Panc1 (cell line): Measurements from ENCODE around the gene TFCP2L1. TPM values are rescaled to one million over a fixed set of nuclear protein-coding genes. Genes with fewer than 3 reads are reported as not detected.

Experiments used
- ATAC-seq: fragments of 200-7000 bp; cut with Tn5 transposase; 2 replicates; pipeline ENCODE4 v1.9.1; 2020; ENCODE audit warnings: mild to moderate bottlenecking, moderate library complexity
- BruUV-seq: library from RNA; stranded (reverse); fragments of 400-500 nt; replicated peaks from 2 replicates; lab custom pipeline; 2021; lab: Mats Ljungman, UMichigan
- CTCF ChIA-PET: fragments of 300-600 bp; sonication (Branson Sonifier 250); formaldehyde crosslinking; loops from one replicate; lab custom pipeline; 2022; ENCODE audit warnings: antibody characterized with exemption; lab: Charles Lee
- POLR2A ChIA-PET: fragments of 300-600 bp; sonication (Branson Sonifier 250); formaldehyde crosslinking; loops from one replicate; lab custom pipeline; 2022; ENCODE audit warnings: antibody characterized with exemption; lab: Charles Lee
- DNase-seq: peaks from one replicate; pipeline ENCODE4 v3.0.0-alpha.2; 2010; ENCODE audit warnings: low read depth, low spot score
- H3K27ac ChIP-seq: 2 replicates; pipeline ENCODE4 v1.5.1; 2011; ENCODE audit warnings: mild to moderate bottlenecking, low read length, inconsistent platforms
- H3K27me3 ChIP-seq: fragments of 200-500 bp; sonication (Bioruptor generic); 2 replicates; pipeline ENCODE4 v1.6.0; 2014; ENCODE audit warnings: low read length, inconsistent platforms; ENCODE audit not compliant: control insufficient read depth, insufficient read depth
- H3K36me3 ChIP-seq: fragments of 200-500 bp; sonication (Bioruptor generic); 2 replicates; pipeline ENCODE4 v1.5.1; 2014; ENCODE audit warnings: inconsistent platforms, mild to moderate bottlenecking, low read length, moderate library complexity; ENCODE audit not compliant: control insufficient read depth, insufficient read depth
- H3K4me1 ChIP-seq: 2 replicates; pipeline ENCODE4 v1.5.1; 2011; ENCODE audit warnings: inconsistent platforms, mild to moderate bottlenecking, low read length, moderate library complexity; ENCODE audit not compliant: control insufficient read depth, insufficient read depth
- H3K4me3 ChIP-seq, 2 experiments: 2 replicates each; pipeline ENCODE4 v1.5.1; 2011 to 2012; ENCODE audit warnings: low read depth in 2 of 2, low read length in 2 of 2, mild to moderate bottlenecking in 2 of 2, inconsistent platforms in 1 of 2, moderate library complexity in 1 of 2
- H3K9me3 ChIP-seq: fragments of 200-500 bp; sonication (Bioruptor generic); 2 replicates; pipeline ENCODE4 v1.5.1; 2014; ENCODE audit warnings: low read depth, mild to moderate bottlenecking, inconsistent platforms, low read length, moderate library complexity; ENCODE audit not compliant: control insufficient read depth, insufficient read depth
- POLR2AphosphoS5 ChIP-seq: IDR thresholded peaks from 2 replicates; pipeline ENCODE4 v1.6.1; 2012; ENCODE audit warnings: mild to moderate bottlenecking, low read depth, low read length, moderate library complexity
- SIN3A ChIP-seq: IDR thresholded peaks from 2 replicates; pipeline ENCODE4 v1.6.1; 2012; ENCODE audit warnings: low read depth, mild to moderate bottlenecking, low read length, moderate library complexity, borderline replicate concordance; ENCODE audit not compliant: insufficient read depth
- TCF7L2 ChIP-seq: IDR thresholded peaks from 2 replicates; pipeline ENCODE4 v1.6.1; 2011; ENCODE audit warnings: mild to moderate bottlenecking, low read depth, low read length, inconsistent platforms
- in situ Hi-C: cut with HindIII; loops from 2 replicates; pipeline ENCODE4 v1.10.0; 2016; ENCODE audit warnings: low sequenced_read_pairs, low pct_unique_long_range_greater_than_20kb
- intact Hi-C: fragments of 100-400 bp; cut with micrococcal nuclease; formaldehyde crosslinking; loops from one replicate; pipeline ENCODE4 v1.10.0; 2022; ENCODE audit not compliant: unreplicated experiment
- total RNA-seq: library from RNA; stranded (reverse); gene quantifications from one replicate; pipeline ENCODE4 v1.2.1, GENCODE V29; 2021; ENCODE audit not compliant: unreplicated experiment
- TF ChIP-seq, protein P1 (sequence below): fragments of 450-650 bp; IDR thresholded peaks from 2 replicates; pipeline ENCODE4 v1.5.1; 2017; ENCODE audit warnings: mild to moderate bottlenecking
- TF ChIP-seq, protein P2 (sequence below), 2 experiments: IDR thresholded peaks; 2 replicates each; pipeline ENCODE4 v1.6.1; 2011 to 2012; ENCODE audit warnings: low read depth in 2 of 2, control low read depth in 1 of 2, low read length in 1 of 2, mild to moderate bottlenecking in 1 of 2, moderate library complexity in 1 of 2; ENCODE audit not compliant: insufficient read depth in 1 of 2

Gene TFCP2L1
- total RNA-seq, 1 experiment from 2014 or later = 4.9 TPM

DNA sequence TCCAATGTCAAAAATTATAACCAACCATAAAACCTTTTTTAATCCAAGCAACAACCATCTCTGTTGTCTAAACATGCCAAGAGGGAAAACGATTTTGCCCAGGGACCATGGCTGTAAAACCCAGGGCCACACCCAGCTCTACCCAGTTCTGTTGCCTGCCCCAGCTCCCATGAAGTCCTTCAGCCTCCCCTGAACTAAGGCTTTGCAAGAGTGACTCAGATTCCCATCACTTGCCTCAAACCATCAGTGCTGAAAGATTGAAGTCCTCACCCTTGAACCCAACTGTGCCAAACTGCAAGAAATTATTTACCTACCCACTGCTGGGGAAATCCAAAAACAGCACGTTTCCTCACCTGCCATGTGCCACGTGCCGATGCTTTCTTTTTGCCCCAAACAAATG is 102.5 kb downstream of the TFCP2L1 start:
- H3K27me3 ChIP-seq = no peaks in the 10 kb centered on the region; the same call in 1 of the 2 replicates
- POLR2A ChIA-PET = no interaction called here
- in situ Hi-C loops = no loop called here
- ATAC-seq (no peak), DNase-seq (no peak)
- intact Hi-C loops = no loop called here
- H3K36me3 ChIP-seq = no peaks in the 10 kb centered on the region
- no peaks in the 10 kb centered on the region for H3K9me3 ChIP-seq
- no peaks in the 10 kb centered on the region for H3K4me1 ChIP-seq
- no TSS peak for BruUV-seq
- no peak overlapping the region for H3K27ac ChIP-seq
- no peak overlapping the region for H3K4me3 ChIP-seq
- CTCF ChIA-PET = no interaction called here
- TF ChIP-seq, protein P1, sequence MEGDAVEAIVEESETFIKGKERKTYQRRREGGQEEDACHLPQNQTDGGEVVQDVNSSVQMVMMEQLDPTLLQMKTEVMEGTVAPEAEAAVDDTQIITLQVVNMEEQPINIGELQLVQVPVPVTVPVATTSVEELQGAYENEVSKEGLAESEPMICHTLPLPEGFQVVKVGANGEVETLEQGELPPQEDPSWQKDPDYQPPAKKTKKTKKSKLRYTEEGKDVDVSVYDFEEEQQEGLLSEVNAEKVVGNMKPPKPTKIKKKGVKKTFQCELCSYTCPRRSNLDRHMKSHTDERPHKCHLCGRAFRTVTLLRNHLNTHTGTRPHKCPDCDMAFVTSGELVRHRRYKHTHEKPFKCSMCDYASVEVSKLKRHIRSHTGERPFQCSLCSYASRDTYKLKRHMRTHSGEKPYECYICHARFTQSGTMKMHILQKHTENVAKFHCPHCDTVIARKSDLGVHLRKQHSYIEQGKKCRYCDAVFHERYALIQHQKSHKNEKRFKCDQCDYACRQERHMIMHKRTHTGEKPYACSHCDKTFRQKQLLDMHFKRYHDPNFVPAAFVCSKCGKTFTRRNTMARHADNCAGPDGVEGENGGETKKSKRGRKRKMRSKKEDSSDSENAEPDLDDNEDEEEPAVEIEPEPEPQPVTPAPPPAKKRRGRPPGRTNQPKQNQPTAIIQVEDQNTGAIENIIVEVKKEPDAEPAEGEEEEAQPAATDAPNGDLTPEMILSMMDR = no peak
- TF ChIP-seq, protein P2, sequence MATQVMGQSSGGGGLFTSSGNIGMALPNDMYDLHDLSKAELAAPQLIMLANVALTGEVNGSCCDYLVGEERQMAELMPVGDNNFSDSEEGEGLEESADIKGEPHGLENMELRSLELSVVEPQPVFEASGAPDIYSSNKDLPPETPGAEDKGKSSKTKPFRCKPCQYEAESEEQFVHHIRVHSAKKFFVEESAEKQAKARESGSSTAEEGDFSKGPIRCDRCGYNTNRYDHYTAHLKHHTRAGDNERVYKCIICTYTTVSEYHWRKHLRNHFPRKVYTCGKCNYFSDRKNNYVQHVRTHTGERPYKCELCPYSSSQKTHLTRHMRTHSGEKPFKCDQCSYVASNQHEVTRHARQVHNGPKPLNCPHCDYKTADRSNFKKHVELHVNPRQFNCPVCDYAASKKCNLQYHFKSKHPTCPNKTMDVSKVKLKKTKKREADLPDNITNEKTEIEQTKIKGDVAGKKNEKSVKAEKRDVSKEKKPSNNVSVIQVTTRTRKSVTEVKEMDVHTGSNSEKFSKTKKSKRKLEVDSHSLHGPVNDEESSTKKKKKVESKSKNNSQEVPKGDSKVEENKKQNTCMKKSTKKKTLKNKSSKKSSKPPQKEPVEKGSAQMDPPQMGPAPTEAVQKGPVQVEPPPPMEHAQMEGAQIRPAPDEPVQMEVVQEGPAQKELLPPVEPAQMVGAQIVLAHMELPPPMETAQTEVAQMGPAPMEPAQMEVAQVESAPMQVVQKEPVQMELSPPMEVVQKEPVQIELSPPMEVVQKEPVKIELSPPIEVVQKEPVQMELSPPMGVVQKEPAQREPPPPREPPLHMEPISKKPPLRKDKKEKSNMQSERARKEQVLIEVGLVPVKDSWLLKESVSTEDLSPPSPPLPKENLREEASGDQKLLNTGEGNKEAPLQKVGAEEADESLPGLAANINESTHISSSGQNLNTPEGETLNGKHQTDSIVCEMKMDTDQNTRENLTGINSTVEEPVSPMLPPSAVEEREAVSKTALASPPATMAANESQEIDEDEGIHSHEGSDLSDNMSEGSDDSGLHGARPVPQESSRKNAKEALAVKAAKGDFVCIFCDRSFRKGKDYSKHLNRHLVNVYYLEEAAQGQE (IDR thresholded peaks at IDR 0.05; ENCODE audit: insufficient read depth in 1 of 2, low read depth in 2 of 2, low read length in 1 of 2) = no peak
- TF ChIP-seq TCF7L2 = no peak
- TF ChIP-seq POLR2AphosphoS5 = no peak
- no peak for TF ChIP-seq SIN3A

DNA sequence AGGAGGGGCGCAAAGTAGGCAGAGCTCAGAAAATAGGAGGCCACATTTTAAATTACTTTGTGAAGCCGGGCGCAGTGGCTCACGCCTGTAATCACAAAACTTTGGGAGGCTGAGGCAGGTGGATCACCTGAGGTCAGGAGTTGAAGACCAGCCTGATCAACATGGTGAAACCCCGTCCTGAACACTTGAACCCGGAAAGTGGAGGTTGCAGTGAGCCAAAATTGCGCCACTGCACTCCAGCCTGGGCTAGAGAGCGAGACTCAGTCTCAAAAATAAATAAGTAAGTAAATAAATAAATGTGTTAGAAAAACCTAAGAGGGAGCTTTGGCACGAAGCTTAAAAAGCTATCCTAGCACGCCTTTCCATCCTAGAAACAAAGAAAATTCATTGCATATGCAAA is 105.5 kb downstream of the TFCP2L1 start:
- POLR2A ChIA-PET = no interaction called here

More for the DNA sequence above, 105.5 kb downstream of the TFCP2L1 start:
- in situ Hi-C loops (no loop called here), intact Hi-C loops (no loop called here)
- Histone ChIP-seq H3K9me3 (no peaks in the 10 kb centered on the region), H3K27ac (no peak overlapping the region), H3K4me1 (no peaks in the 10 kb centered on the region), H3K36me3 (no peaks in the 10 kb centered on the region), H3K4me3 (no peak overlapping the region), H3K27me3 (no peaks in the 10 kb centered on the region; the same call in 1 of the 2 replicates)
- no peak for TF ChIP-seq POLR2AphosphoS5
- TF ChIP-seq, protein P2 (IDR thresholded peaks at IDR 0.05; ENCODE audit: insufficient read depth in 1 of 2, low read depth in 2 of 2, low read length in 1 of 2) = no peak
- no TSS peak for BruUV-seq
- CTCF ChIA-PET = no interaction called here
- ATAC-seq = no peak
- DNase-seq = no peak
